ENCODE measurements around the gene NSD2.

The NSD2 gene

DNA sequence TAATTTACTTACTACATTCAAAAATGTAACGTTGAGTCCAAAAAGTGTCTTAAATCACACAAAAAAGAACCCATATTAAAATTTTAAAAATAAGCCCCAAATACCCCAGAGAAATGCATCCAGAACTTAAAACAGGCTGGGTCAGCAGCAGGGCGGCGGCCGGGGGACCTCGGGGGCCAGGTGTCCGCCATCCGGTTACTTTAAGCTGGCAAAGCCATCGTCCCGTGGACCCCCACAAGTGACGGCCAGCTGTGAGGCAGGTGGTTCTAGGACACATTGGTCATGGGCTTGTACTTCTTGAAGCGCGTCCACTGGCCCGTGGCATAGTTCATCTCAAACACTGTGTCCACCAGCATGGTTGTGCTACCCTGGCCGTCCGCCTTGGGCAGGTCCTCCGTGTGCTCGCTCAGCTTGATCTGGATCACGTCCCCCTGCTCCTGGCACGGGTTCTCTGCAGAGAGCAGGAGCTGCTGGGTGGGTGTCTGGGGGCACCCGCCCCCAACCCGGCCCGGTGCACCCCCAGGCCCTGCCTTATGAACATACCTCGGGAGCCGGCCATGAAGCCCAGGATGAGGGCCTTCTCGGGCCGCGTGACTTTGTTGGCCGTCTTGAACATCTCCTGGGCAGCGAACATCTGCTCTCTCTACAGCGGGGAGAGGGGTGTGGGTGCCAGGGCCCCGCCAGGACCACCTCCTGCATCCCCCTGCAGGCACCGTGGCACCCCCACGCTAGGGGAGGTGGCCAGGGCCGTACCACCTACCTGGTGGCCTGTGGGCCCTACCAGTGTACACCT, 112.1 kb downstream of the NSD2 start:
- Histone ChIP-seq H3K4me3 (ENCODE audit: low read depth in 1 of 2, low read length in 2 of 2) (no peak overlapping the region), H3K36me3 (ENCODE audit: insufficient read depth, low read length) (peaks cover 100% of the 10 kb centered on the region), H2AFZ (ENCODE audit: low read depth, low read length) (no peak overlapping the region), H3K4me1 (ENCODE audit: insufficient read depth, low read length) (no peaks in the 10 kb centered on the region), H3K9me3 (ENCODE audit: insufficient read depth, low read length, severe bottlenecking) (no peaks in the 10 kb centered on the region), H3K27ac (ENCODE audit: low read length) (no peak overlapping the region), H3K9ac (ENCODE audit: low read depth, low read length) (no peak overlapping the region), H3K27me3 (ENCODE audit: insufficient read depth, low read length, poor library complexity) (no peaks in the 10 kb centered on the region), H3K4me2 (ENCODE audit: insufficient read depth, low read length) (no peak overlapping the region), H4K20me1 (ENCODE audit: insufficient read depth, low read length) (peaks cover 80% of the 10 kb centered on the region), H3K79me2 (ENCODE audit: insufficient read depth, low read length) (peaks cover 15% of the 10 kb centered on the region)
- TF ChIP-seq CTCF (IDR thresholded peaks at IDR 0.05; ENCODE audit: borderline replicate concordance, extremely low read depth, low read length, poor library complexity, severe bottlenecking) (no peak), EZH2 (IDR thresholded peaks at IDR 0.05; ENCODE audit: borderline replicate concordance, low read depth, low read length, severe bottlenecking) (no peak)
- no peak for DNase-seq
- ATAC-seq (ENCODE audit: insufficient read depth, low read depth), result peak; percentile 9; the same call in 1 of the 3 replicates

GRCh38 chr4:1983846-1984405, 112.7 kb downstream of the NSD2 start:
- Histone ChIP-seq H3K27me3 (ENCODE audit: insufficient read depth, low read length, poor library complexity) (no peaks in the 10 kb centered on the region), H3K9ac (ENCODE audit: low read depth, low read length) (no peak overlapping the region), H3K27ac (ENCODE audit: low read length) (no peak overlapping the region), H3K9me3 (ENCODE audit: insufficient read depth, low read length, severe bottlenecking) (no peaks in the 10 kb centered on the region), H3K4me2 (ENCODE audit: insufficient read depth, low read length) (no peak overlapping the region), H4K20me1 (ENCODE audit: insufficient read depth, low read length) (peaks cover 77% of the 10 kb centered on the region), H3K79me2 (ENCODE audit: insufficient read depth, low read length) (peaks cover 15% of the 10 kb centered on the region), H3K4me1 (ENCODE audit: insufficient read depth, low read length) (no peaks in the 10 kb centered on the region), H3K36me3 (ENCODE audit: insufficient read depth, low read length) (peaks cover 98% of the 10 kb centered on the region), H3K4me3 (ENCODE audit: low read depth in 1 of 2, low read length in 2 of 2) (no peak overlapping the region), H2AFZ (ENCODE audit: low read depth, low read length) (no peak overlapping the region)
- TF ChIP-seq EZH2 (IDR thresholded peaks at IDR 0.05; ENCODE audit: borderline replicate concordance, low read depth, low read length, severe bottlenecking), result no peak
- DNase-seq (no peak), ATAC-seq (ENCODE audit: insufficient read depth, low read depth) (peak; percentile 7; the same call in 2 of the 3 replicates)

DNA sequence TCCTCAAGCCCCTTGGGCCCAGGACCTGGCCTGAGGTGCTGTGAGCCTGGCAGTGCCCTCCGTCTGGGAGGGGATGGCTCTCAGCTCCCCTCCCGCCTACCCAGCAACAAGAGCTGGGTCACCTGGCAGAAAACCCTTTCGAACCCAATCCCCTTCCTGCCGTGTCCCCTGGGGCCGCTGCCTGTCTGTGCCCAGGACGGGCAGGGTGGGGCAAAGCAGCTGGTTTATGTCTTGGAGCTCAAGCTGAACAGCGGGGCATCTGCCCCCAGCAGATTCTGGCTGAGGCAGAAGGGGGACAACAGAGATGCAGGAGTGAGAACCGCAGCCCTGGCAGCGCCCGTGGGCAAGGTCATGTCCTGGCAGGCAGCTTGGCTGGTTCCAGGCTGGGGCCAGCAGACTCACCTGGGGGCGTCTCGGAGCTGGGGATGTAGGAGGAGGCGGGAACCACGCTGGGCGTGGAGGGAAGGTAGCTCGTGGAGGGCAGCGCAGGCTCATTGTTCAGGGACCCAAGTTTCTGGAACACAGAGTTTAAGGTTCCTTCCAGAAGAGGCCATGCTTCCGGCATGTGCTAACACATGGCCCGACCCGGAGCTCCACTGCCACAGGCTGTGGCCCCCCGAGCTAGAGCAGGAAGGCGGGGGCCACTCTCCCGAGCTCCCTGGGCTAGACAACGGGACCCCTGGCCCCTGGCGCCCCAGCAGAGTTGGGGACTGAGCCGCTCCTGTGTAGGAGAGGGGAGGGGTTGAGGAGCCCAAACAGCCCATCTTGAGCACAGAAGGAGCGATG, 113.4 kb downstream of the NSD2 start:
- Histone ChIP-seq H3K27ac (ENCODE audit: low read length) (no peak overlapping the region), H3K9ac (ENCODE audit: low read depth, low read length) (no peak overlapping the region), H3K4me1 (ENCODE audit: insufficient read depth, low read length) (no peaks in the 10 kb centered on the region), H2AFZ (ENCODE audit: low read depth, low read length) (no peak overlapping the region), H3K4me3 (ENCODE audit: low read depth in 1 of 2, low read length in 2 of 2) (no peak overlapping the region), H4K20me1 (ENCODE audit: insufficient read depth, low read length) (peaks cover 77% of the 10 kb centered on the region), H3K9me3 (ENCODE audit: insufficient read depth, low read length, severe bottlenecking) (no peaks in the 10 kb centered on the region), H3K36me3 (ENCODE audit: insufficient read depth, low read length) (peaks cover 96% of the 10 kb centered on the region), H3K4me2 (ENCODE audit: insufficient read depth, low read length) (no peak overlapping the region), H3K27me3 (ENCODE audit: insufficient read depth, low read length, poor library complexity) (no peaks in the 10 kb centered on the region), H3K79me2 (ENCODE audit: insufficient read depth, low read length) (peaks cover 17% of the 10 kb centered on the region)
- TF ChIP-seq CTCF (IDR thresholded peaks at IDR 0.05; ENCODE audit: borderline replicate concordance, extremely low read depth, low read length, poor library complexity, severe bottlenecking) (no peak), EZH2 (IDR thresholded peaks at IDR 0.05; ENCODE audit: borderline replicate concordance, low read depth, low read length, severe bottlenecking) (no peak)
- DNase-seq, result peak; percentile 31
- peak; percentile 23; the same call in 2 of the 3 replicates for ATAC-seq (ENCODE audit: insufficient read depth, low read depth)

All from DND-41 (cell line).